ENCODE measurements around the gene SOX5. TPM values are rescaled to one million over a fixed set of nuclear protein-coding genes. Genes with fewer than 3 reads are reported as not detected.
"Not testable (repeated sequence)": the region's sequence is repeated elsewhere in the genome, so short reads cannot be mapped to it uniquely, and the experiment has no call there.

SOX5 gene
- total and polyA plus RNA-seq, 7 donors, result 0.17 to 2.9 (median 0.47) TPM

- 74 to 84% (median 75%) methylated on average over 2 of the region's 2 CpGs for WGBS, 3 donors
- intact Hi-C loops (cut with DNase I), result no loop called here
- no peaks in the 10 kb centered on the region for H3K36me3 ChIP-seq (ENCODE audit: insufficient read depth in 1 of 2, low read depth in 1 of 2)
- no peaks in the 10 kb centered on the region for H3K9me3 ChIP-seq
- no peaks in the 10 kb centered on the region for H3K4me1 ChIP-seq
- DNase-seq (no peak), ATAC-seq (no peak)
- H3K27ac ChIP-seq, result no peak overlapping the region
- H3K27me3 ChIP-seq (ENCODE audit: insufficient read depth in 3 of 3, low read length in 2 of 3), result no peaks in the 10 kb centered on the region
- H3K4me3 ChIP-seq, result no peak overlapping the region
- TF ChIP-seq CTCF (IDR thresholded peaks at IDR 0.05), result no peak
Observed at GRCh38 chr12:23495472-23495871, 454.0 kb downstream of the SOX5 start.

GRCh38 chr12:23493672-23494071 lies 455.8 kb downstream of the SOX5 start:
- ATAC-seq, result no peak
- intact Hi-C loops (cut with DNase I), result no loop called here

GRCh38 chr12:23491029-23491428 lies 458.4 kb downstream of the SOX5 start:
- H3K9me3 ChIP-seq; H3K27ac ChIP-seq; H3K36me3 ChIP-seq (ENCODE audit: insufficient read depth in 1 of 2, low read depth in 1 of 2); H3K4me1 ChIP-seq; DNase-seq; intact Hi-C loops (cut with DNase I); H3K27me3 ChIP-seq (ENCODE audit: insufficient read depth in 3 of 3, low read length in 2 of 3); ATAC-seq; H3K4me3 ChIP-seq: not testable (repeated sequence)
- WGBS, 3 donors, result 65 to 69% (median 67%) methylated on average over 3 of the region's 3 CpGs

More at GRCh38 chr12:23493672-23494071, 455.8 kb downstream of the SOX5 start:
- no peak for DNase-seq
- TF ChIP-seq CTCF (IDR thresholded peaks at IDR 0.05), result no peak
- no peaks in the 10 kb centered on the region for H3K9me3 ChIP-seq
- no peaks in the 10 kb centered on the region for H3K36me3 ChIP-seq (ENCODE audit: insufficient read depth in 1 of 2, low read depth in 1 of 2)
- H3K27ac ChIP-seq, result no peak overlapping the region
- no peaks in the 10 kb centered on the region for H3K4me1 ChIP-seq
- H3K27me3 ChIP-seq (ENCODE audit: insufficient read depth in 3 of 3, low read length in 2 of 3), result no peaks in the 10 kb centered on the region
- WGBS, 3 donors, result 43 to 67% (median 46%) methylated on average over 1 of the region's 1 CpG
- H3K4me3 ChIP-seq, result no peak overlapping the region

GRCh38 chr12:23488130-23488529 lies 461.3 kb downstream of the SOX5 start:
- intact Hi-C loops (cut with DNase I), result no loop called here
- Histone ChIP-seq H3K27ac (no peak overlapping the region), H3K36me3 (ENCODE audit: insufficient read depth in 1 of 2, low read depth in 1 of 2) (no peaks in the 10 kb centered on the region), H3K9me3 (peaks cover 5% of the 10 kb centered on the region), H3K27me3 (ENCODE audit: insufficient read depth in 3 of 3, low read length in 2 of 3) (no peaks in the 10 kb centered on the region), H3K4me1 (no peaks in the 10 kb centered on the region), H3K4me3 (no peak overlapping the region)
- ATAC-seq, result no peak
- TF ChIP-seq CTCF (IDR thresholded peaks at IDR 0.05), result no peak
- WGBS, 3 donors, result 69 to 76% (median 75%) methylated on average over 2 of the region's 2 CpGs
- no peak for DNase-seq

GRCh38 chr12:23484238-23484637 lies 465.2 kb downstream of the SOX5 start:
- no peak for DNase-seq
- TF ChIP-seq CTCF (IDR thresholded peaks at IDR 0.05), result no peak
- Histone ChIP-seq H3K9me3 (peaks cover 5% of the 10 kb centered on the region), H3K36me3 (ENCODE audit: insufficient read depth in 1 of 2, low read depth in 1 of 2) (no peaks in the 10 kb centered on the region), H3K27me3 (ENCODE audit: insufficient read depth in 3 of 3, low read length in 2 of 3) (no peaks in the 10 kb centered on the region), H3K4me1 (no peaks in the 10 kb centered on the region), H3K27ac (no peak overlapping the region), H3K4me3 (no peak overlapping the region)
- intact Hi-C loops (cut with DNase I), result no loop called here
- 87 to 88% (median 87%) methylated on average over 2 of the region's 2 CpGs for WGBS, 3 donors
- ATAC-seq, result no peak

Data from psoas muscle (tissue), 8 donors.